Immature natural killer cell (primary cell): ENCODE data around the gene ZNF385A. TPM values are rescaled to one million over a fixed set of nuclear protein-coding genes. Genes with fewer than 3 reads are reported as not detected.

Source experiments
- DNase-seq, 3 donors: peaks; one replicate each; pipeline ENCODE4 v3.0.0; 2022; ENCODE audit warnings: mixed read lengths in 1 of 3
- H3K27ac Mint-ChIP-seq, 6 donors: one replicate each; pipeline ENCODE4 v1.8.0; 2020; ENCODE audit warnings: mixed read lengths in 6 of 6, mild to moderate bottlenecking in 5 of 6, inconsistent platforms in 4 of 6, moderate library complexity in 3 of 6
- H3K27me3 Mint-ChIP-seq, 3 donors: one replicate each; pipeline ENCODE4 v1.8.0; 2020 to 2021; ENCODE audit warnings: low read depth in 3 of 3, mild to moderate bottlenecking in 3 of 3, mixed read lengths in 3 of 3, moderate library complexity in 3 of 3, inconsistent platforms in 1 of 3
- H3K36me3 Mint-ChIP-seq, 3 donors: one replicate each; pipeline ENCODE4 v1.8.0; 2020; ENCODE audit warnings: mixed read lengths in 3 of 3, inconsistent platforms in 2 of 3, mild to moderate bottlenecking in 2 of 3
- H3K4me1 Mint-ChIP-seq, 2 donors: one replicate each; pipeline ENCODE4 v1.8.0; 2020; ENCODE audit warnings: inconsistent platforms in 2 of 2, mild to moderate bottlenecking in 2 of 2, mixed read lengths in 2 of 2, moderate library complexity in 1 of 2
- H3K4me3 Mint-ChIP-seq, 5 donors: one replicate each; pipeline ENCODE4 v1.8.0; 2020; ENCODE audit warnings: mild to moderate bottlenecking in 5 of 5, mixed read lengths in 5 of 5, inconsistent platforms in 3 of 5, moderate library complexity in 3 of 5
- H3K9me3 Mint-ChIP-seq, 6 donors: one replicate each; pipeline ENCODE4 v1.8.0; 2020; ENCODE audit warnings: mild to moderate bottlenecking in 6 of 6, mixed read lengths in 6 of 6, inconsistent platforms in 4 of 6, moderate library complexity in 3 of 6
- polyA plus RNA-seq, 3 donors: library from polyadenylated mRNA; unstranded; fragments of 300-500 nt; fragmentation: Illumina TruSeq; gene quantifications; one replicate each; pipeline ENCODE4 v1.2.3, GENCODE V29; 2021

ZNF385A gene
- polyA plus RNA-seq: 1 to 10 TPM; 1.8 to 2.7 (median 2.2) TPM

- H3K27ac Mint-ChIP-seq: peak within 1 kb of the TSS in 2 of 6 donors; percentile 14 to 23
- peaks cover 0 to 5% (median 0%) of the 10 kb centered on the region in 3 donors for H3K36me3 Mint-ChIP-seq
- H3K4me1 Mint-ChIP-seq: peaks cover 1 to 3% of the 10 kb centered on the region in 2 donors
- DNase-seq: no peak
- H3K27me3 Mint-ChIP-seq: peaks cover 0 to 4% (median 0%) of the 10 kb centered on the region in 3 donors
- H3K9me3 Mint-ChIP-seq: no peaks in the 10 kb centered on the region
- H3K4me3 Mint-ChIP-seq: peak within 1 kb of the TSS in 1 of 5 donors; percentile 19
These were observed at the start of gene ZNF385A for GRCh38 chr12:54384591-54385041. Gene ZNF385A (minus strand): TSS chr12:54384733. CDS start chr12:54384514, 219 bp downstream.

- peak; percentile 63 to 72 (median 70) for DNase-seq
- no peaks in the 10 kb centered on the region for H3K36me3 Mint-ChIP-seq
- peaks cover 54 to 72% of the 10 kb centered on the region in 2 donors for H3K4me1 Mint-ChIP-seq
- H3K27ac Mint-ChIP-seq: peak overlapping the region; percentile 65 to 96 (median 92)
- H3K9me3 Mint-ChIP-seq: no peaks in the 10 kb centered on the region
- H3K4me3 Mint-ChIP-seq: peak overlapping the region; percentile 78 to 90 (median 82)
- peaks cover 3 to 6% (median 5%) of the 10 kb centered on the region in 3 donors for H3K27me3 Mint-ChIP-seq
These were observed 48.3 kb upstream of the ZNF385A start for GRCh38 chr12:54432815-54433164.

- H3K9me3 Mint-ChIP-seq: no peaks in the 10 kb centered on the region
- peaks cover 58 to 73% of the 10 kb centered on the region in 2 donors for H3K4me1 Mint-ChIP-seq
- no peaks in the 10 kb centered on the region for H3K36me3 Mint-ChIP-seq
- DNase-seq: no peak
- H3K4me3 Mint-ChIP-seq: peak overlapping the region; percentile 78 to 90 (median 82)
- peaks cover 3 to 6% (median 4%) of the 10 kb centered on the region in 3 donors for H3K27me3 Mint-ChIP-seq
- peak overlapping the region; percentile 65 to 96 (median 92) for H3K27ac Mint-ChIP-seq
These were observed 47.6 kb upstream of the ZNF385A start for GRCh38 chr12:54431911-54432814.

GRCh38 chr12:54430471-54431069 lies 46.0 kb upstream of the ZNF385A start:
- H3K4me3 Mint-ChIP-seq: peak overlapping the region in 4 of 5 donors; percentile 36 to 54 (median 39)
- peaks cover 0 to 4% (median 4%) of the 10 kb centered on the region in 3 donors for H3K27me3 Mint-ChIP-seq
- DNase-seq: no peak
- H3K9me3 Mint-ChIP-seq: no peaks in the 10 kb centered on the region
- peaks cover 56 to 68% of the 10 kb centered on the region in 2 donors for H3K4me1 Mint-ChIP-seq
- no peaks in the 10 kb centered on the region for H3K36me3 Mint-ChIP-seq
- peak overlapping the region in 5 of 6 donors; percentile 39 to 92 (median 75) for H3K27ac Mint-ChIP-seq

GRCh38 chr12:54429014-54429471 lies 44.5 kb upstream of the ZNF385A start:
- H3K9me3 Mint-ChIP-seq: no peaks in the 10 kb centered on the region
- no peak for DNase-seq
- H3K4me1 Mint-ChIP-seq: peaks cover 56 to 63% of the 10 kb centered on the region in 2 donors
- H3K4me3 Mint-ChIP-seq: peak overlapping the region; percentile 21 to 78 (median 69)
- no peaks in the 10 kb centered on the region for H3K36me3 Mint-ChIP-seq
- peak overlapping the region; percentile 62 to 93 (median 84) for H3K27ac Mint-ChIP-seq
- H3K27me3 Mint-ChIP-seq: peaks cover 2 to 4% (median 4%) of the 10 kb centered on the region in 3 donors

- no peaks in the 10 kb centered on the region for H3K9me3 Mint-ChIP-seq
- H3K27me3 Mint-ChIP-seq: peaks cover 2 to 4% (median 4%) of the 10 kb centered on the region in 3 donors
- peak overlapping the region; percentile 55 to 93 (median 88) for H3K27ac Mint-ChIP-seq
- peak overlapping the region; percentile 7 to 78 (median 69) for H3K4me3 Mint-ChIP-seq
- H3K4me1 Mint-ChIP-seq: peaks cover 53 to 59% of the 10 kb centered on the region in 2 donors
- peak; percentile 42 to 50 (median 48) for DNase-seq
- H3K36me3 Mint-ChIP-seq: no peaks in the 10 kb centered on the region
These were observed 43.8 kb upstream of the ZNF385A start for GRCh38 chr12:54428050-54429013.

- no peak for DNase-seq
- Mint-ChIP-seq H3K36me3 (no peaks in the 10 kb centered on the region), H3K4me3 (peak overlapping the region in 3 of 5 donors; percentile 51 to 78 (median 57)), H3K4me1 (peaks cover 41 to 47% of the 10 kb centered on the region in 2 donors), H3K27ac (peak overlapping the region in 4 of 6 donors; percentile 24 to 91 (median 83)), H3K27me3 (peaks cover 2 to 4% (median 3%) of the 10 kb centered on the region in 3 donors), H3K9me3 (no peaks in the 10 kb centered on the region)
These were observed 42.6 kb upstream of the ZNF385A start for GRCh38 chr12:54427106-54427505.

- no peak for DNase-seq
- Mint-ChIP-seq H3K4me1 (peaks cover 37 to 46% of the 10 kb centered on the region in 2 donors), H3K27me3 (peaks cover 0 to 4% (median 3%) of the 10 kb centered on the region in 3 donors), H3K36me3 (no peaks in the 10 kb centered on the region), H3K27ac (peak overlapping the region in 1 of 6 donors; percentile 74), H3K9me3 (no peaks in the 10 kb centered on the region), H3K4me3 (no peak overlapping the region)
These were observed 42.2 kb upstream of the ZNF385A start for GRCh38 chr12:54426690-54427089.

- Mint-ChIP-seq H3K36me3 (no peaks in the 10 kb centered on the region), H3K9me3 (no peaks in the 10 kb centered on the region), H3K27ac (peak overlapping the region in 3 of 6 donors; percentile 25 to 53 (median 28)), H3K4me3 (no peak overlapping the region), H3K27me3 (peaks cover 0 to 6% (median 4%) of the 10 kb centered on the region in 3 donors), H3K4me1 (peaks cover 36 to 44% of the 10 kb centered on the region in 2 donors)
- no peak for DNase-seq
These were observed 41.2 kb upstream of the ZNF385A start for GRCh38 chr12:54425702-54426101.

GRCh38 chr12:54424224-54424623 lies 39.7 kb upstream of the ZNF385A start:
- Mint-ChIP-seq H3K4me3 (no peak overlapping the region), H3K27ac (no peak overlapping the region), H3K36me3 (no peaks in the 10 kb centered on the region), H3K4me1 (peaks cover 43 to 44% of the 10 kb centered on the region in 2 donors), H3K9me3 (no peaks in the 10 kb centered on the region), H3K27me3 (peaks cover 2 to 10% (median 8%) of the 10 kb centered on the region in 3 donors)
- DNase-seq: no peak

- Mint-ChIP-seq H3K9me3 (no peaks in the 10 kb centered on the region), H3K4me3 (no peak overlapping the region), H3K27me3 (peaks cover 2 to 9% (median 8%) of the 10 kb centered on the region in 3 donors), H3K4me1 (peaks cover 38 to 40% of the 10 kb centered on the region in 2 donors), H3K36me3 (no peaks in the 10 kb centered on the region), H3K27ac (peak overlapping the region in 2 of 6 donors; percentile 49 to 75)
- DNase-seq: no peak
These were observed 39.2 kb upstream of the ZNF385A start for GRCh38 chr12:54423816-54424150.

GRCh38 chr12:54421879-54422250 lies 37.3 kb upstream of the ZNF385A start:
- Mint-ChIP-seq H3K36me3 (no peaks in the 10 kb centered on the region), H3K9me3 (no peaks in the 10 kb centered on the region), H3K27me3 (peaks cover 6 to 20% (median 14%) of the 10 kb centered on the region in 3 donors), H3K27ac (peak overlapping the region in 4 of 6 donors; percentile 48 to 76 (median 70)), H3K4me1 (peaks cover 36 to 38% of the 10 kb centered on the region in 2 donors), H3K4me3 (peak overlapping the region in 1 of 5 donors; percentile 16)
- DNase-seq: no peak
